H1 (cell line): ENCODE data around the gene GCNT1. TPM values are rescaled to one million over a fixed set of nuclear protein-coding genes. Genes with fewer than 3 reads are reported as not detected.

ENCODE experiments used
- BCL11A ChIP-seq, 2 experiments: IDR thresholded peaks; one replicate each; pipeline ENCODE4 v1.6.1; 2011; ENCODE audit warnings: low read depth in 2 of 2, low read length in 2 of 2, mild to moderate bottlenecking in 2 of 2
- CBX5 ChIP-seq: fragments of 300-800, 300-1000 bp; sonication (generic); IDR thresholded peaks from 2 replicates; pipeline ENCODE4 v1.7.1; 2016; ENCODE audit warnings: antibody characterized with exemption, low read length, low read depth
- CBX8 ChIP-seq: fragments of 300-800, 300-1000 bp; sonication (generic); IDR thresholded peaks from 2 replicates; pipeline ENCODE4 v1.7.1; 2016; ENCODE audit warnings: low read depth, low read length, borderline replicate concordance
- CEBPB ChIP-seq: IDR thresholded peaks from 2 replicates; pipeline ENCODE4 v1.6.1; 2012; ENCODE audit warnings: low read depth, low read length
- EZH2 ChIP-seq: fragments of 200-600 bp; sonication (generic); IDR thresholded peaks from 2 replicates; pipeline ENCODE4 v1.7.1; 2012; ENCODE audit warnings: low read depth, mild to moderate bottlenecking, moderate library complexity, low read length, inconsistent platforms; ENCODE audit not compliant: severe bottlenecking
- JUN ChIP-seq: IDR thresholded peaks from 2 replicates; pipeline ENCODE4 v1.6.1; 2011; ENCODE audit warnings: low read depth, mild to moderate bottlenecking, improper control_type of control experiment, low read length
- KDM4A ChIP-seq: IDR thresholded peaks from one replicate; pipeline ENCODE4 v1.7.1; 2012; ENCODE audit warnings: low read depth, mild to moderate bottlenecking, moderate library complexity, low read length, inconsistent platforms; ENCODE audit not compliant: severe bottlenecking
- KDM5A ChIP-seq: fragments of 200-600 bp; IDR thresholded peaks from 2 replicates; pipeline ENCODE4 v1.7.1; 2012; ENCODE audit warnings: mild to moderate bottlenecking, low read length, inconsistent platforms, mixed read lengths
- MAFK ChIP-seq: IDR thresholded peaks from 2 replicates; pipeline ENCODE4 v1.6.1; 2012; ENCODE audit warnings: low read depth, mild to moderate bottlenecking, improper control_type of control experiment, low read length
- NRF1 ChIP-seq: IDR thresholded peaks from 2 replicates; pipeline ENCODE4 v1.6.1; 2011; ENCODE audit warnings: mild to moderate bottlenecking, low read depth, low read length, improper control_type of control experiment
- PHF8 ChIP-seq: fragments of 200-600 bp; sonication (generic); conservative IDR thresholded peaks from 2 replicates; pipeline ENCODE4 v1.7.1; 2012; ENCODE audit warnings: low read depth, mild to moderate bottlenecking, inconsistent platforms, low read length, moderate library complexity
- RFX5 ChIP-seq: IDR thresholded peaks from 2 replicates; pipeline ENCODE4 v1.6.1; 2011; ENCODE audit warnings: low read depth, low read length, improper control_type of control experiment, borderline replicate concordance
- RNF2 ChIP-seq: fragments of 200-900, 300-1000 bp; sonication (generic); IDR thresholded peaks from 2 replicates; pipeline ENCODE4 v1.7.1; 2016; ENCODE audit warnings: borderline replicate concordance, low read depth, mild to moderate bottlenecking, antibody characterized with exemption, low read length; ENCODE audit not compliant: poor library complexity, severe bottlenecking; ENCODE audit errors: missing control alignments
- RXRA ChIP-seq: IDR thresholded peaks from 2 replicates; pipeline ENCODE4 v1.6.1; 2011; ENCODE audit warnings: low read depth, mild to moderate bottlenecking, low read length, moderate library complexity; ENCODE audit not compliant: insufficient read depth
- SAP30 ChIP-seq: fragments of 300-600 bp; sonication (generic); IDR thresholded peaks from 2 replicates; pipeline ENCODE4 v1.7.1; 2012; ENCODE audit warnings: low read length, moderate library complexity, mild to moderate bottlenecking, inconsistent platforms; ENCODE audit not compliant: insufficient read depth, insufficient replicate concordance
- SIRT6 ChIP-seq: IDR thresholded peaks from one replicate; pipeline ENCODE4 v1.7.1; 2012; ENCODE audit warnings: low read length, inconsistent platforms
- SIX5 ChIP-seq: IDR thresholded peaks from 2 replicates; pipeline ENCODE4 v1.6.1; 2011; ENCODE audit warnings: mild to moderate bottlenecking, low read depth, low read length
- SUZ12 ChIP-seq: fragments of 200-600 bp; sonication (generic); IDR thresholded peaks from 2 replicates; pipeline ENCODE4 v1.6.1; 2012; ENCODE audit warnings: mild to moderate bottlenecking, inconsistent platforms, low read length, moderate library complexity, mixed read lengths
- TAF1 ChIP-seq: IDR thresholded peaks from 2 replicates; pipeline ENCODE4 v1.6.1; 2011; ENCODE audit warnings: mild to moderate bottlenecking, low read depth, low read length
- TAF7 ChIP-seq: optimal IDR thresholded peaks from 2 replicates; pipeline ENCODE3; 2011; ENCODE audit warnings: low read depth, mild to moderate bottlenecking, inconsistent platforms, low read length, moderate library complexity, borderline replicate concordance
- YY1 ChIP-seq: IDR thresholded peaks from 2 replicates; pipeline ENCODE4 v1.6.1; 2011; ENCODE audit warnings: low read depth, mild to moderate bottlenecking, low read length
- polyA plus RNA-seq, 7 experiments: library from polyadenylated mRNA; depleted of rRNA in 3 of 7; stranded (reverse) in 5 of 7; unstranded in 2 of 7; fragments of >200 nt in 5 of 7; fragments of 200-250 nt in 2 of 7; gene quantifications; 1 replicate in 5 of 7; 2 replicates in 1 of 7; 4 replicates in 1 of 7; pipeline versions ENCODE4 v1.2.1 to v1.2.3, GENCODE V29; 2011 to 2013; ENCODE audit warnings: missing spikeins in 2 of 7, mixed read lengths in 2 of 7
- total RNA-seq: library from RNA; stranded (reverse); fragmentation: NEBNext Ultra II Directional; extraction: Animal tissue kit (Norgen Biotek cat#: 25700); gene quantifications from 2 replicates; pipeline ENCODE4 v1.2.1, GENCODE V29; 2021
- TF ChIP-seq, protein P1 (sequence below): IDR thresholded peaks from 2 replicates; pipeline ENCODE4 v1.6.1; 2012; ENCODE audit warnings: inconsistent platforms
- TF ChIP-seq, protein P2 (sequence below): IDR thresholded peaks from 2 replicates; pipeline ENCODE4 v1.6.1; 2011; ENCODE audit warnings: low read depth, mild to moderate bottlenecking, low read length; ENCODE audit not compliant: insufficient read depth

GCNT1 gene
- total and polyA plus RNA-seq, 2 of the 8 experiments (the other 6 are each of a cell fraction or from before 2014, with no cell fraction given): 13.0 to 16.5 TPM

DNA sequence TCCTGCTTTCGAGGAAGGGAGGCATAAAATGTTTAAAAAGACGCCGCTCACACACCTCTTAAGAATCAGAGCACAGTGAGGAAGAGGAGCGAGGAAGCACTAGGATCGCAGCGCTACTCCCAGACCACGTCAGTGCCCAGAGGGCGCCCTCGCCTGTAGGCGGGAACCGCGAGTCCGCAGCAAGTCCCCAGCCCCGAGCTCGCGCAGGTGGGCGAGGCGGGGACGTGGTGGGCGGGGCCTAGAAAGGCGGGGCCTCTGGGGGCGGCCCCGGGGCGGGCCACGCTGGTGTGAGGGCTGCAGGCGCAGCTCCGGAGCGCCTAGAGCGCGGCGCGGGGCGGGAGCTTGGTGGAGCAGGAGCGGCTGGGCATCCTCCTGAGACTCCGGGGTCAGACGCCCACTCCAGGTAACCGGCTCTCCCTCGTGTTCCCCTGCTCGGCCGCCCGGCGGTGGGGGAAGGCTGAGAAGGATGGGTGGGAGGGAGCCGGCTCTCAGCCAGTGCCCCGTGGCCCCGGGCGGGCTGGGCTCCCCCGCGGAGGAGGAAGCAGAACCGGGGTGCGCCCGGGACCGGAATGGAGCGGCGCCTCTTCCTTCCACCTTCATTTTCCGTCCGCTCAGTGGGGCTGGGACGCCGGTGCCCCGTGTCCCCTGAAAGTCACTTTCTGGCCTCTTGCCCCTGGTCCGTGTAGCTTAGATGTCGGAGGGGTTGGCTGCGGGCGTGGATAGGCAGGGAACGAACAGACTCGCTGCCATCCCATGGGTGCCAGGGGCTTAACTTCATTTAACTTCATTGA is at the start of gene GCNT1 (continued):
- TF ChIP-seq KDM5A (no peak), JUN (no peak), BCL11A (IDR thresholded peaks at IDR 0.05; ENCODE audit: low read depth in 2 of 2, low read length in 2 of 2) (no peak), MAFK (no peak), CBX8 (no peak), SUZ12 (no peak), PHF8 (0 out of 2 replicates have a peak, but pooled peaks have one; percentile 49), RFX5 (no peak), SAP30 (no peak), TAF7 (no peak), KDM4A (peak; percentile 89), SIX5 (no peak), SIRT6 (no peak), EZH2 (no peak), CEBPB (no peak), YY1 (no peak), RNF2 (no peak), NRF1 (no peak), CBX5 (no peak), TAF1 (peak; percentile 71; the same call in 1 of the 2 replicates), RXRA (no peak)
- TF ChIP-seq, protein P1, sequence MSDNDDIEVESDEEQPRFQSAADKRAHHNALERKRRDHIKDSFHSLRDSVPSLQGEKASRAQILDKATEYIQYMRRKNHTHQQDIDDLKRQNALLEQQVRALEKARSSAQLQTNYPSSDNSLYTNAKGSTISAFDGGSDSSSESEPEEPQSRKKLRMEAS: peak; percentile 94
- TF ChIP-seq, protein P2, sequence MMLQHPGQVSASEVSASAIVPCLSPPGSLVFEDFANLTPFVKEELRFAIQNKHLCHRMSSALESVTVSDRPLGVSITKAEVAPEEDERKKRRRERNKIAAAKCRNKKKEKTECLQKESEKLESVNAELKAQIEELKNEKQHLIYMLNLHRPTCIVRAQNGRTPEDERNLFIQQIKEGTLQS: no peak
